ENCODE results near the gene UPK1B. TPM values are rescaled to one million over a fixed set of nuclear protein-coding genes. Genes with fewer than 3 reads are reported as not detected.

The UPK1B gene
- total and polyA plus RNA-seq, 9 of the 15 experiments (the other 6 are each of a cell fraction or from before 2014, with no cell fraction given), result 0.22 to 1.2 (median 0.51) TPM

DNA sequence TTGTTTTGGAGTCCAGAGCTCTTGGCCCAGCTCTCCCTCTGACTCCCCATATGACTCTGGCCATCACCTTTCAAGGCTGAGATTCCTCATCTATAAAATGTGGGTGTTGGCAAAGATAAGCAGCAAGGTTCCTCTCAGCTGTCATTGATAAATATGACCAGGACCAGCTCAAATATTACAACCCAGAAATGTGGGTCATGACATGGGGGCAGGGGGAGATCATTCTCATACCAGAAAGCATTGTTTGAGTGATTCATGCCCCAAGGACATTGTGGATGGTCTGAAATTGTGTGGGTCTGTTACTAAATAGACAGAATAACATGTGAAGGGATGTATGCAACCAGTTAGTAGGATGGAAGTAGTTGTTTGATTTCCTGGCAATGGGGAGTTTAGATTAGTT, 13.9 kb downstream of the UPK1B start:
- in situ Hi-C loops (cut with MboI), result no loop called here
- POLR2A ChIA-PET, result no interaction called here
- TF ChIP-seq, protein P1, sequence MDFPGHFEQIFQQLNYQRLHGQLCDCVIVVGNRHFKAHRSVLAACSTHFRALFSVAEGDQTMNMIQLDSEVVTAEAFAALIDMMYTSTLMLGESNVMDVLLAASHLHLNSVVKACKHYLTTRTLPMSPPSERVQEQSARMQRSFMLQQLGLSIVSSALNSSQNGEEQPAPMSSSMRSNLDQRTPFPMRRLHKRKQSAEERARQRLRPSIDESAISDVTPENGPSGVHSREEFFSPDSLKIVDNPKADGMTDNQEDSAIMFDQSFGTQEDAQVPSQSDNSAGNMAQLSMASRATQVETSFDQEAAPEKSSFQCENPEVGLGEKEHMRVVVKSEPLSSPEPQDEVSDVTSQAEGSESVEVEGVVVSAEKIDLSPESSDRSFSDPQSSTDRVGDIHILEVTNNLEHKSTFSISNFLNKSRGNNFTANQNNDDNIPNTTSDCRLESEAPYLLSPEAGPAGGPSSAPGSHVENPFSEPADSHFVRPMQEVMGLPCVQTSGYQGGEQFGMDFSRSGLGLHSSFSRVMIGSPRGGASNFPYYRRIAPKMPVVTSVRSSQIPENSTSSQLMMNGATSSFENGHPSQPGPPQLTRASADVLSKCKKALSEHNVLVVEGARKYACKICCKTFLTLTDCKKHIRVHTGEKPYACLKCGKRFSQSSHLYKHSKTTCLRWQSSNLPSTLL (IDR thresholded peaks at IDR 0.05), result no peak
- TF ChIP-seq ZFP1 (CRISPR knock-in tag; IDR thresholded peaks at IDR 0.05) (no peak), ZNF316 (IDR thresholded peaks at IDR 0.05) (no peak), JUN (IDR thresholded peaks at IDR 0.05; ENCODE audit: borderline replicate concordance, low read depth, low read length) (no peak), JUN (CRISPR knock-in tag; IDR thresholded peaks at IDR 0.05; ENCODE audit: borderline replicate concordance) (no peak), SMARCE1 (IDR thresholded peaks at IDR 0.05) (no peak), MYC (IDR thresholded peaks at IDR 0.05; ENCODE audit: low read depth, low read length) (no peak), MYC (CRISPR knock-in tag; IDR thresholded peaks at IDR 0.05; ENCODE audit: borderline replicate concordance, low read depth) (no peak), FIP1L1 (IDR thresholded peaks at IDR 0.05; ENCODE audit: low read depth, low read length, poor library complexity, severe bottlenecking) (no peak), GTF2F1 (IDR thresholded peaks at IDR 0.05; ENCODE audit: low read depth, low read length) (no peak), ETV6 (IDR thresholded peaks at IDR 0.05; ENCODE audit: borderline replicate concordance in 1 of 2, low read depth in 2 of 2, low read length in 1 of 2) (no peak), ETV6 (CRISPR knock-in tag; IDR thresholded peaks at IDR 0.05; ENCODE audit: borderline replicate concordance) (no peak), ASH1L (IDR thresholded peaks at IDR 0.05; ENCODE audit: borderline replicate concordance, low read depth, partially characterized antibody) (no peak), ZSCAN29 (IDR thresholded peaks at IDR 0.05) (no peak), U2AF2 (optimal IDR thresholded peaks at IDR 0.05; ENCODE audit: low read depth, low read length) (no peak), STAT5B (CRISPR knock-in tag; IDR thresholded peaks at IDR 0.05) (no peak), EHMT2 (IDR thresholded peaks at IDR 0.05) (no peak), CREBBP (IDR thresholded peaks at IDR 0.05; ENCODE audit: low read depth, low read length) (no peak), BRF2 (IDR thresholded peaks at IDR 0.05; ENCODE audit: borderline replicate concordance, insufficient read depth, insufficient read length) (no peak), ZNF140 (CRISPR knock-in tag; IDR thresholded peaks at IDR 0.05) (no peak)
- TF ChIP-seq, protein P2, sequence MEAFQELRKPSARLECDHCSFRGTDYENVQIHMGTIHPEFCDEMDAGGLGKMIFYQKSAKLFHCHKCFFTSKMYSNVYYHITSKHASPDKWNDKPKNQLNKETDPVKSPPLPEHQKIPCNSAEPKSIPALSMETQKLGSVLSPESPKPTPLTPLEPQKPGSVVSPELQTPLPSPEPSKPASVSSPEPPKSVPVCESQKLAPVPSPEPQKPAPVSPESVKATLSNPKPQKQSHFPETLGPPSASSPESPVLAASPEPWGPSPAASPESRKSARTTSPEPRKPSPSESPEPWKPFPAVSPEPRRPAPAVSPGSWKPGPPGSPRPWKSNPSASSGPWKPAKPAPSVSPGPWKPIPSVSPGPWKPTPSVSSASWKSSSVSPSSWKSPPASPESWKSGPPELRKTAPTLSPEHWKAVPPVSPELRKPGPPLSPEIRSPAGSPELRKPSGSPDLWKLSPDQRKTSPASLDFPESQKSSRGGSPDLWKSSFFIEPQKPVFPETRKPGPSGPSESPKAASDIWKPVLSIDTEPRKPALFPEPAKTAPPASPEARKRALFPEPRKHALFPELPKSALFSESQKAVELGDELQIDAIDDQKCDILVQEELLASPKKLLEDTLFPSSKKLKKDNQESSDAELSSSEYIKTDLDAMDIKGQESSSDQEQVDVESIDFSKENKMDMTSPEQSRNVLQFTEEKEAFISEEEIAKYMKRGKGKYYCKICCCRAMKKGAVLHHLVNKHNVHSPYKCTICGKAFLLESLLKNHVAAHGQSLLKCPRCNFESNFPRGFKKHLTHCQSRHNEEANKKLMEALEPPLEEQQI (IDR thresholded peaks at IDR 0.05), result no peak

More for the DNA sequence above, 13.9 kb downstream of the UPK1B start:
- no peak overlapping the region for H3K4me3 ChIP-seq
- no peaks in the 10 kb centered on the region for H3K4me1 ChIP-seq (replicated peaks in 1 of 2; ENCODE audit: control insufficient read depth in 2 of 2, insufficient read depth in 2 of 2, low read length in 2 of 2)
- peaks cover 0 to 9% of the 10 kb centered on the region in 2 experiments; a peak in 2 of 5 replicates for H3K27me3 ChIP-seq (ENCODE audit: control insufficient read depth in 2 of 2, insufficient read depth in 2 of 2, low read length in 2 of 2)
- H3K9me1 ChIP-seq (ENCODE audit: control insufficient read depth, insufficient read depth, low read length), result no peaks in the 10 kb centered on the region
- CTCF ChIA-PET (ENCODE audit: low intra/inter-chr PET ratio), result no interaction called here
- no peak overlapping the region for H3K4me2 ChIP-seq (ENCODE audit: insufficient read depth, low read length)
- no peaks in the 10 kb centered on the region for H3K9me3 ChIP-seq (replicated peaks; ENCODE audit: control insufficient read depth, insufficient read depth, low read depth, low read length)
- H3K9ac ChIP-seq (ENCODE audit: insufficient read depth in 1 of 2, low read depth in 2 of 2, low read length in 2 of 2), result no peak overlapping the region
- FAIRE-seq, result no peak
- no TSS peak for BruUV-seq (replicated peaks)
- intact Hi-C loops (cut with micrococcal nuclease), result no loop called here
- no peak for DNase-seq (ENCODE audit: extremely low read depth in 1 of 4, low spot score in 3 of 4)
- ATAC-seq, result no peak
- H3K27ac ChIP-seq (ENCODE audit: extremely low read depth, low read depth, low read length), result no peak overlapping the region
- no peak overlapping the region for H2AFZ ChIP-seq (ENCODE audit: low read depth, low read length)
- no peaks in the 10 kb centered on the region for H4K20me1 ChIP-seq (replicated peaks; ENCODE audit: control insufficient read depth, insufficient read depth, low read length)
- no peaks in the 10 kb centered on the region for H3K79me2 ChIP-seq (ENCODE audit: control insufficient read depth, insufficient read depth, low read length)
- H3K36me3 ChIP-seq (ENCODE audit: control insufficient read depth, insufficient read depth, low read length), result no peaks in the 10 kb centered on the region
